ENCODE results near the gene TAT.

TAT gene

GRCh38 chr16:71564335-71564967, 12.4 kb downstream of the TAT start:
- POLR2A ChIA-PET = interaction anchor here (0.9 to 1.6 kb wide), 5 partner anchors 14 to 530 kb away, joined by 3 to 11 read pairs (median 3); partner anchors contain the start of genes AP1G1, CHST4, DHX38 and TXNL4B

More at GRCh38 chr16:71564335-71564967, 12.4 kb downstream of the TAT start:
- CTCF ChIA-PET = interaction anchor here (0.7 to 1.8 kb wide), 13 partner anchors 9 to 152 kb away, joined by 3 to 26 read pairs (median 4); no protein-coding TSS in a partner anchor
- 0 out of 2 replicates have a peak, but pooled peaks cover 4% of the 10 kb centered on the region for H3K4me1 ChIP-seq (ENCODE audit: control insufficient read depth, insufficient read depth, low read length)
- no peak for TF ChIP-seq SP2 (tag by site-specific recombination; IDR thresholded peaks at IDR 0.05)
- TF ChIP-seq ZNF391 (tag by site-specific recombination; IDR thresholded peaks at IDR 0.05; ENCODE audit: borderline replicate concordance, low read depth) = no peak
- TF ChIP-seq ZNF701 (tag by site-specific recombination; IDR thresholded peaks at IDR 0.05) = no peak
- TF ChIP-seq BCL11B (tag by site-specific recombination; IDR thresholded peaks at IDR 0.05; ENCODE audit: low read depth) = no peak
- no peak for TF ChIP-seq PRDM2 (tag by site-specific recombination; IDR thresholded peaks at IDR 0.05; ENCODE audit: borderline replicate concordance)
- TF ChIP-seq ZNF610 (tag by site-specific recombination; IDR thresholded peaks at IDR 0.05; ENCODE audit: borderline replicate concordance) = no peak
- TF ChIP-seq ZNF645 (tag by site-specific recombination; IDR thresholded peaks at IDR 0.05) = no peak
- peak; percentile 67 for TF ChIP-seq ZBTB11 (tag by site-specific recombination; conservative IDR thresholded peaks at IDR 0.05; ENCODE audit: low read depth)
- TF ChIP-seq ZBTB7A (tag by site-specific recombination; IDR thresholded peaks at IDR 0.05; ENCODE audit: low read depth) = no peak
- peak; percentile 66; the same call in 1 of the 2 replicates for TF ChIP-seq SCRT1 (tag by site-specific recombination; IDR thresholded peaks at IDR 0.05; ENCODE audit: borderline replicate concordance)
- TF ChIP-seq ZFP41 (tag by site-specific recombination; IDR thresholded peaks at IDR 0.05; ENCODE audit: borderline replicate concordance) = no peak
- TF ChIP-seq KLF16 (tag by site-specific recombination; IDR thresholded peaks at IDR 0.05) = no peak
- no peak for TF ChIP-seq ZNF624 (tag by site-specific recombination; IDR thresholded peaks at IDR 0.05)
- no peak for TF ChIP-seq ZNF274 (IDR thresholded peaks at IDR 0.05; ENCODE audit: low read length)
- no peak for TF ChIP-seq ZNF274 (tag by site-specific recombination; IDR thresholded peaks at IDR 0.05; ENCODE audit: borderline replicate concordance)
- TF ChIP-seq ZBTB10 (tag by site-specific recombination; IDR thresholded peaks at IDR 0.05) = no peak
- TF ChIP-seq GLIS1 (tag by site-specific recombination; IDR thresholded peaks at IDR 0.05) = no peak
- peak; percentile 98 for TF ChIP-seq SCRT2 (tag by site-specific recombination; IDR thresholded peaks at IDR 0.05)
- no peaks in the 10 kb centered on the region for H3K9me3 ChIP-seq (ENCODE audit: control insufficient read depth, insufficient read depth, low read depth, low read length)
- peak overlapping the region; percentile 51 for H3K4me3 ChIP-seq (ENCODE audit: low read depth, low read length)
- no peak overlapping the region; the same call in 1 of the 2 replicates for H3K27ac ChIP-seq (ENCODE audit: extremely low read depth, low read depth, low read length)
- H3K36me3 ChIP-seq (ENCODE audit: control insufficient read depth in 2 of 2, insufficient read depth in 1 of 2, low read length in 2 of 2) = no peaks in the 10 kb centered on the region
